Measurements from ENCODE around the gene MPRIP.

Gene MPRIP

GRCh38 chr17:17165666-17166308 is 123.5 kb downstream of the MPRIP start:
- TF ChIP-seq CTCF (IDR thresholded peaks at IDR 0.05; ENCODE audit: control insufficient read depth, extremely low read depth, insufficient read depth): no peak
- DNase-seq (ENCODE audit: low read depth): no peak
- no peak overlapping the region for H3K4me3 ChIP-seq (ENCODE audit: low read depth, low read length)

GRCh38 chr17:17166446-17166845 is 124.2 kb downstream of the MPRIP start:
- TF ChIP-seq CTCF (IDR thresholded peaks at IDR 0.05; ENCODE audit: control insufficient read depth, extremely low read depth, insufficient read depth): no peak
- DNase-seq (ENCODE audit: low read depth): no peak
- H3K4me3 ChIP-seq (ENCODE audit: low read depth, low read length): no peak overlapping the region

- no peak for TF ChIP-seq CTCF (IDR thresholded peaks at IDR 0.05; ENCODE audit: control insufficient read depth, extremely low read depth, insufficient read depth)
- no peak overlapping the region for H3K4me3 ChIP-seq (ENCODE audit: low read depth, low read length)
Measured at GRCh38 chr17:17167356-17167755, 125.1 kb downstream of the MPRIP start.

GRCh38 chr17:17167986-17168385 is 125.7 kb downstream of the MPRIP start:
- no peak for TF ChIP-seq CTCF (IDR thresholded peaks at IDR 0.05; ENCODE audit: control insufficient read depth, extremely low read depth, insufficient read depth)
- no peak overlapping the region for H3K4me3 ChIP-seq (ENCODE audit: low read depth, low read length)
- DNase-seq (ENCODE audit: low read depth): no peak

More at GRCh38 chr17:17167356-17167755, 125.1 kb downstream of the MPRIP start:
- DNase-seq (ENCODE audit: low read depth): no peak

- no peak overlapping the region for H3K4me3 ChIP-seq (ENCODE audit: low read depth, low read length)
- no peak for DNase-seq (ENCODE audit: low read depth)
- no peak for TF ChIP-seq CTCF (IDR thresholded peaks at IDR 0.05; ENCODE audit: control insufficient read depth, extremely low read depth, insufficient read depth)
Measured at GRCh38 chr17:17168401-17168800, 126.1 kb downstream of the MPRIP start.

GRCh38 chr17:17169396-17169795 is 127.1 kb downstream of the MPRIP start:
- TF ChIP-seq CTCF (IDR thresholded peaks at IDR 0.05; ENCODE audit: control insufficient read depth, extremely low read depth, insufficient read depth): no peak
- no peak overlapping the region for H3K4me3 ChIP-seq (ENCODE audit: low read depth, low read length)

More at GRCh38 chr17:17169396-17169795, 127.1 kb downstream of the MPRIP start:
- no peak for DNase-seq (ENCODE audit: low read depth)

All from LNCaP clone FGC (cell line).